Cardiac fibroblast (primary cell): ENCODE data around the gene ZSCAN5B.

ENCODE experiments used
- DNase-seq, 2 donors: peaks; one replicate each; pipeline versions ENCODE4 v3.0.0 to v3.0.0-alpha.2; 2010; ENCODE audit warnings: low read depth in 2 of 2
- H3K4me3 ChIP-seq, 2 donors: replicated peaks in 1 of 2; 1 replicate in 1 of 2; 2 replicates in 1 of 2; pipeline ENCODE4 v1.5.1; 2011; ENCODE audit warnings: low read depth in 2 of 2, low read length in 2 of 2, mild to moderate bottlenecking in 2 of 2, moderate library complexity in 1 of 2
- TF ChIP-seq, protein P1 (sequence below): IDR thresholded peaks from one replicate; pipeline ENCODE4 v1.5.1; 2011; ENCODE audit warnings: low read depth, mild to moderate bottlenecking, low read length, inconsistent platforms

ZSCAN5B gene

GRCh38 chr19:56145698-56146097 lies 51.9 kb downstream of the ZSCAN5B start:
- no peak for DNase-seq
- TF ChIP-seq, protein P1, sequence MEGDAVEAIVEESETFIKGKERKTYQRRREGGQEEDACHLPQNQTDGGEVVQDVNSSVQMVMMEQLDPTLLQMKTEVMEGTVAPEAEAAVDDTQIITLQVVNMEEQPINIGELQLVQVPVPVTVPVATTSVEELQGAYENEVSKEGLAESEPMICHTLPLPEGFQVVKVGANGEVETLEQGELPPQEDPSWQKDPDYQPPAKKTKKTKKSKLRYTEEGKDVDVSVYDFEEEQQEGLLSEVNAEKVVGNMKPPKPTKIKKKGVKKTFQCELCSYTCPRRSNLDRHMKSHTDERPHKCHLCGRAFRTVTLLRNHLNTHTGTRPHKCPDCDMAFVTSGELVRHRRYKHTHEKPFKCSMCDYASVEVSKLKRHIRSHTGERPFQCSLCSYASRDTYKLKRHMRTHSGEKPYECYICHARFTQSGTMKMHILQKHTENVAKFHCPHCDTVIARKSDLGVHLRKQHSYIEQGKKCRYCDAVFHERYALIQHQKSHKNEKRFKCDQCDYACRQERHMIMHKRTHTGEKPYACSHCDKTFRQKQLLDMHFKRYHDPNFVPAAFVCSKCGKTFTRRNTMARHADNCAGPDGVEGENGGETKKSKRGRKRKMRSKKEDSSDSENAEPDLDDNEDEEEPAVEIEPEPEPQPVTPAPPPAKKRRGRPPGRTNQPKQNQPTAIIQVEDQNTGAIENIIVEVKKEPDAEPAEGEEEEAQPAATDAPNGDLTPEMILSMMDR: no peak
- H3K4me3 ChIP-seq: no peak overlapping the region

DNA sequence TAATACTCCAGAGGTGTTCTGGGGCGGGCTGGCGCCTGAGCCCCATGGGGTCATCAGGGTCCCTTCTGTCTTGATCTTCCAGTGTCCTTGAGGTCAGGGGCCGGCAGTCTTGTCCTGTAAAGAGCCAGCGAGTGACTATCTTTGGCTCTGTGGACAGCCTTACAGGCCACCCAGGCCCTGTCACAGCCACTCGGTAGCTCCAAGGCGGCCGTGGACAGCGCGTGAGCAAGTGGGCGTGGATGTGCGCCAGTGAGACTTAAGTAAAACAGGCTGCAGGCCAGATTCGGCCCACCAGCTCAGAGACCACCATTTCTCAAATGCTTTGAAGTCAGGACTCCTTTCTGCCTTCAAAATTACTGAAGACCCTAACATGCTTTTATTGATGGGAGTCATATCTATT lies 52.8 kb downstream of the ZSCAN5B start:
- TF ChIP-seq, protein P1: no peak
- no peak for DNase-seq
- H3K4me3 ChIP-seq: no peak overlapping the region

DNA sequence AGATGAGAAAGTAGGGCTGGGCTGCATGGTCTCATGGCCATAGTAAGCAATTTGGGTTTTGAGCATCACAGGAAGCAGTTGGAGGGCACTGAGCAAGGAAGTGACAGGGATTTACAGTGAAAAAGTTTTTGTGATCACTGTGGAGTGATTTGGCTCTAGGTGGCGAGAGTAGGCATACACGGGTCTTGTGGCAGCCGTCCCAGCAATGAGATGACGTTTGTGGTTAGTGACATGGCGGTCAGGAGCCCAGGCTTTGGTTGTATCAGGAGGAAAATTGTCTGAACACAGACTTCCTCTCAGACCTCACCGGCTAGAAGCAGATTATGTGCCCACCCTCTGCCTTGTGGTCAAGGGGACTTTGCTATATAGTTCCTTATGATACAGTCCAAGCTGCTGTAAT lies 53.2 kb downstream of the ZSCAN5B start:
- TF ChIP-seq, protein P1: no peak
- DNase-seq: no peak
- H3K4me3 ChIP-seq: no peak overlapping the region

- no peak for DNase-seq
- TF ChIP-seq, protein P1: no peak
- H3K4me3 ChIP-seq: no peak overlapping the region
Observed at GRCh38 chr19:56142897-56143434, 54.6 kb downstream of the ZSCAN5B start.

DNA sequence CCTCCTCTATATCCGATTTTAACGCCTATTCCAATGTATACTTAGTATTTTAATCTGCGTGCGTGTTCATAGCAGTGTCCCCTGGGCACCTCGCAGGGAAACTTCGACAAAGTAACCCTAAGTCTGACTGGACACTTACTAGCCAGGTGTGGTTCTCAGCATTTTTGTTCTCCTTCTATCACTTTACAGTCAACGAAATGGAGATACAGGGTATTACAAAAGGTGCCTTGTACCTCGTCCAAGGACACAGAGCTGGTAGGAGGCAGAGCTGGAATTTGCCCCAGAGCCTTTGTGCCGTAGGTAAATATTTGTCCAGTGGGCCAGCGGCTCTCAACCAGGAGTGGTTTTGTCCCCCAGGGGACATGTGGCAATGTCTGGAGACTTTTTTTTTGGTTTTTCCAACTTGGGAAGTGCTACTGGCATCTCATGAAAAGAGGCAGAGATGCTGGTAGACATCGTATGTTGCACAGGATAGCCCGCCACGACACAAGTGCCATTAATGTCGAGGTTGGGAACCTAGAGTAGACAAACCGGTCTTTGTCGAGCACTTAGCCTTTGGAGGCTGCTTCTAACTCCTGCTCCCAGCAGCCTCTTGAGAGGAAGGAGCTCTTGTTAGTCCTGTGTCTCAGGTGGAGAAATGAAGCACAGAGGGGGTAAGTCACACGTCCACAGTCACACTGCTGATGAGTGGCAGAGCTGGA lies 55.3 kb downstream of the ZSCAN5B start:
- no peak for DNase-seq
- TF ChIP-seq, protein P1: no peak
- H3K4me3 ChIP-seq: peak overlapping the region; percentile 65

DNA sequence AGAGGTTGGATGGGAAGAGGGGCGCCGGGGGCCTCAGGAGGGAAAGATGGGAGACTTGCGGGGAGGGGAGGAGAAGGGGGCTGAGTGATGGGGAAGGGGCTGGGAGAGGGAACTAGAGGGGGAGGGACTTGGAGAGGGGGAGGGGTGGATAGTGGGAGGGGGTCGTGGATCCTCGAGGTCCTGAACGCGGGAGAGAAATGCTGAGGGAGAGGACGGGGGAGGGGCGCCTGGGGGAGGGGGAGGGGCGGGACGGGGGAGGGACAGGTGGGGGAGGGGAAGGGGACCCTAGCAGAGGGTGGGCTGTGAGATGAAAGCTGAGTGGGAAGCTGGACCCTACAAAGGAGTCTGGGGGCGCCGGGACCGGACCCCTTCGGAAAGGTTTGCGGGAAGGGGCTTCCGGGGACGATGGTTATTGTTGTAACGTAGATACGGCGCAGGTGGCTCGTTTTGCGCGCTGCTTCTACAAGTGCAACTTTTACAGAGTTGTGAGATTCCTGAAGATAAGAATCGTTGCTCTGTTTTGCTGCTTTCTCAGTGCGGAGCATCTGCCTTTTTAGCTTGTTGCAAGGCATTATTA lies 56.1 kb downstream of the ZSCAN5B start:
- peak overlapping the region; percentile 65 for H3K4me3 ChIP-seq
- TF ChIP-seq, protein P1: no peak
- peak in 1 of 2 donors; percentile 9 for DNase-seq
